Stimulated activated CD8-positive, alpha-beta memory T cell treated with anti-CD3 and anti-CD28 coated beads, Interleukin-7, amount 100 ng/mL, for 4 hours (primary cell): ENCODE results near the gene OR1I1.

ENCODE experiments used
- DNase-seq, 2 donors: peaks; one replicate each; pipeline ENCODE4 v3.0.0-alpha.2; 2020; ENCODE audit warnings: low read depth in 2 of 2

Gene OR1I1

DNA sequence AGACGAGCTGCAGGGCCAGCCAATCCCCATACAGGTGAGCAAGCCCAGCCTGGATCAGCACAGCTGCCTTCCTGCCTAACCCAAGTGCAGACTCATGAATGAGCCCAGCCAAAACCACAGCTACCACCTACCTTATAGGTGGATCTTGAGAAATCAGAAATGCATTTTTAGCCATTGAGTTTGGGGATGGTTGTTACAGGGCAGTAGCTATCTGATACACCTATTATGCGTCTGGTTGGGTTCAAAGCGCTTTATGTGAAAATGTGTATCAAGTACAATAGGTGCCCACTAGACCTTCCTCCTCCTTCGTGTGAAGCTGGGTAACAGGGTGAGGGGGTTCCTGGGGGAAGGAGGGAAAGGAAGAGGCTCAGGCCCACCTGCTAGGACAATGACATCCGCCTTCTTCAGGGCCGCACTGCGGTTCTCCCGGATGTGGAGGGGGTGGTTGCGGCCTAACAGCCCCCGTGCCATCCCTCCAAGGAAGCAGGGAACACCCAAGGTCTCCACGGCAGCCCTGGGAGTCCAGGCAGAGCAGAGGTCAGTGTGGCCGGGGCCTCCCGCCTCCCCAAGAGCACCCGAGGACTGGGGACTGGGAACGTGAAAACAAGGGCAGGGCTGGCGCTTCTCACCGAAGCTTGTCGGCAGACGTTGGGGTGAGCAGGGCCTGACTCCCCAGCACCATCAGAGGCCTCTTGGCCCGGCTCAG is 36.9 kb downstream of the OR1I1 start:
- no peak for DNase-seq

DNA sequence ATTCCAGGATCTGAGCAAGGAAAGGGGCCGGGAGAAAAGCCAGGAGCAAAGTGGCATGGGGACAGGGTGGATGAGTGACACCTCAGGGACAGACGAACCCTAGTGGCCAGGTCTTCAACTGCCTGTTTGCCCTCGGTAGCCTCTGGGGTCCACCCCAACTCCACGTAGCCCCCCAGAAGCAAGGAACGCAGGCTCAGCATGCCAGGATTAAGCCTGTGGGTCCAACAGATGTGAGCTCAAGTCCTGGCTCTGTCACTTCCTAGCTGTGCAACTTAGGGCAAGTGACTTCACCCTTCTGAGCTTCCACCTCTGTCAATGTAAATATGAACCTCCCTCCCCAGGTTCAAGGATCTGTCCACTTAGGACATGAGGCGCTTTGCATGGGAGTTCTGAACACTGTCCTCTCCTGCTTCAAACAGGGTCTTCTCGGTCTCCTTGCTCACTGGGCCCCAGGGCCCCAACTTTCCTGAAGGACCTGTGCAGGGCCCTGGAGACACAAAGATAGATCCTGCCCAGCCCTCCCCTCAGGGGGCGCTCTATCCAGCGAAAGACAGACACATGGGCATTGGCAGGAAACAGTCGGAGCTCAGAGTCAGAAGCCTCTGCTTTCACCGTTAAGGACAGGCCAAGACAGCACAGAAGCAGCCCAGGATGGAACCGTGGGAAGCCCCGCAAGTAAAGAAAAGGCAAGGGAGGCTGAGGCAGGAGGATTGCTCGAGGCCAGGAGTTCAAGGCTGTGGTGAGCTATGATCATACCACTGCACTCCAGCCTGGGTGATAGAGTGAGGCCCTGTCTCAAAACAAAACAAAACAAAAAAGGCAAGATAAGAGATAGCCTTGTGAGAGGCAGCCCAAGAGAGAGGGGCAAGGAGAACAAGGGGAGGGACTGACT is 38.4 kb downstream of the OR1I1 start:
- no peak for DNase-seq

DNA sequence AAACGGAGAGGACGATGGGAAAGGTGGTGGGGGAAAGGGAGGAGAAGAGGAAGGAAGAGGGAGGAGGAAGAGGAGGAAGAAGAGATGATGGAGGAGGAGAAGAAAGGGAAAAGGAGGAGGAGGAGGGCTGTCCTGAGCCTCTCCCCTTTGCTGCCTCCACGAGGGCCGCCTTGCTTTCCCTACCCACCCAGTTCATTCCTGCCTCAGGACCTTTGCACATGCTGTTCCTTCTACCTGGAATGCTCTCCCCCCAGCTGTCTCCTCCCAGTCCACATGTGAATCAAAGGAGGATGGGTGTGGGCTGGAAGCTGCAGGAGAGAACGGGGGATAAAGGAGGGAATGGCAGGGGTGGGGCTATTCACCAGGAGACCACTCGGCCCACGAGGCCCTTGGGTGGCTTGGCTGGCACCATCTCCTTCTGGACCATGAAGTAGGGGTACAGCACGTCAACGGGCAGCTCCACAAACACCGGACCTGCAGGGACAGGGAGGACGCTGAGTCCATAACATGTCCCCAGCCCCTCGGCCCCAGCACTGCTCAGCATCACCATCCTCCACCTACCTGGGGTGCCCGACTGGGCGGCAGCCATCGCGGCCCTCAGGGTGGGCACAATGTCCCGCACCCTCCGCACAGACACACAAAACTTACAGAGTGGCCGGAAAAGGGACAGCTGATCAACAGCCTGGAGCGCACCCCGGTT is 40.5 kb downstream of the OR1I1 start:
- DNase-seq = no peak

DNA sequence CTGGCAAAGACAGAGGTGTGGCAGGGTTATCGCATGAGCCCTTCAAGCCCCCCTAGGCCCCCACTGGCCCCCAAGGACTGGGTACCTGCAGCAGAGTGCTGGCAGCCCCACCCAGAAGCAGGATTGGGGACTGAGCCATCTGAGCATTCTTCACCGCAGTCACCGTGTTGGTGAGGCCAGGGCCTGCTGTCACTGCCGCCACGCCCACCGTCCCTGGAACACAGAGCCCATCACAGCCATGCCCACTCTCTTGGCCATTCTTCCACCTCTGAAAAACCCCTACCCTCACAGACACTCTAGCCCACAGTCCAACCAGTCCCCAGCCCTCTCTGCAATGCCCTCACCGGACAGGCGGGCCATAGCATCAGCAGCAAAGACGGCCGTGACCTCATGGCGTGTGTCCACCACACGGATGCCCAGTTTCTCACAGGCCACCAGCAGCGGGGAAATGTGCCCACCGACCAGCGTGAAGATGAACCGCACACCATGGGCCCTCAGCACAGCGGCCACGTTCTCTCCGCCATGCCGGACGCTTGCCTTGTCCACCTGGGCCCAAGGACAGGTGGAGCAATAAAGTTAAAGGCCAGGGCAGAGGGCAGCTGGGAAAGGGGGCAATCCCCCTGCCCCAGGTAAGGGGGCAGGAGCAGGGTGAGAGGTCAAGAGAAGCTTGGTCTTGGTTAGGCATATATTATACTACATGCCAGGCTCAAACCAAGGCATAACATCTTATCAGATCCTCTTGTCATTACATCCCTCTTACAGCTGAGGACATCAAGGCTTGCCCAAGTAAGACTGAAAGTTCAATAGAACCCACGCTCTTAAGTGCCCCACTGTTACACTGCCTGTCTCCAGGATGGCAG is 41.2 kb downstream of the OR1I1 start:
- DNase-seq = no peak

DNA sequence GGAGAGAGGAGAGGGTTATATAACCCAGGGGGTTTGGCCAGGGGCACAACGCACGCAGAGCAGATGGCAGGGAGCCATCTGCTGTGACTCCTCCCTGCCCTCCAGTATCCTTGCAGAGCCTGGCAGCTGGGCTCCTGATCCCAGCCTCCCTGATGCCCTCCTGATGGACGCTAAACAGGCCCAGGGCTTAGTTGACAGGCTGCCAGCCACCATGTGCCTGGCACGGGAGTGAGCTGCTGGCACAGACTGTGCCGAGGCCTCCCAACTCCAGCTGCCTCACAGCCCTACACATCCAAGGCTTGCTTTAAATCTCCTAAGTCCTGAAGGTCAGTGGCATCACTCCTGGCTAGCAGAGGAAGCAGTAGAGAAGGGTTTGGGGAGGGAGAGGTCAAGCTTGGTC is 41.9 kb downstream of the OR1I1 start:
- no peak for DNase-seq

DNA sequence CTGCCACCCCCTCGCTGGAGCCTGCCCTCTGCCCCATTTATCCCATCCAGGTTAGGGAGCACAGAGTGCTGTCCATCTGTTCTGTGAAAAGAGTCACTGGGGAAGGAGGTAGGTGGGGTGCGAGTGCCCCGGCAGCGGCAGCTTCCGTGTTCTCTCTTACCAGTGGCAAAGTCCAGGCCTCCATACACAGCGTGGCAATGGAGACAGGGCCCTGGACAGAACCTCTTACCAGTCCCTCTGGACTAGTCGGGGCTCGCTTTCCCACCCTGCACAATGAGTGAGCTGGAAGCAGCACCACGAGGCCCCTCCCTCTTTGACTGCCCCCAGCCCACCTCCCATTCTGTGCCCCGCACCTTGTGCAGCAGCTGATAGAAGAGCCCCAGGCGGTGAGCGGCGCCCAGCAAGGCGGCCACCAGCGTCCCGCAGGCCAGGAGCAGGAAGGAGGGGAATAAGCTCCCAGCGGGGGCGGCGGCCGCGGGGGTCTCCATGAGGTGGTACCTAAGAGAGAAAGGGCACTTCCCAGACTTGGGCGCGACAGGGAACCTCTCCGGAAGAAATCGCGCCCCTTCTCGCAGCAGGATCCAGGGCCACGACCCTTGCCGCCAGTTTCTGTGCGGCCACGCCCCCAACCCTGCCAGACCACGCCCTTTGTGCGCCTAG is 42.7 kb downstream of the OR1I1 start:
- no peak for DNase-seq

DNA sequence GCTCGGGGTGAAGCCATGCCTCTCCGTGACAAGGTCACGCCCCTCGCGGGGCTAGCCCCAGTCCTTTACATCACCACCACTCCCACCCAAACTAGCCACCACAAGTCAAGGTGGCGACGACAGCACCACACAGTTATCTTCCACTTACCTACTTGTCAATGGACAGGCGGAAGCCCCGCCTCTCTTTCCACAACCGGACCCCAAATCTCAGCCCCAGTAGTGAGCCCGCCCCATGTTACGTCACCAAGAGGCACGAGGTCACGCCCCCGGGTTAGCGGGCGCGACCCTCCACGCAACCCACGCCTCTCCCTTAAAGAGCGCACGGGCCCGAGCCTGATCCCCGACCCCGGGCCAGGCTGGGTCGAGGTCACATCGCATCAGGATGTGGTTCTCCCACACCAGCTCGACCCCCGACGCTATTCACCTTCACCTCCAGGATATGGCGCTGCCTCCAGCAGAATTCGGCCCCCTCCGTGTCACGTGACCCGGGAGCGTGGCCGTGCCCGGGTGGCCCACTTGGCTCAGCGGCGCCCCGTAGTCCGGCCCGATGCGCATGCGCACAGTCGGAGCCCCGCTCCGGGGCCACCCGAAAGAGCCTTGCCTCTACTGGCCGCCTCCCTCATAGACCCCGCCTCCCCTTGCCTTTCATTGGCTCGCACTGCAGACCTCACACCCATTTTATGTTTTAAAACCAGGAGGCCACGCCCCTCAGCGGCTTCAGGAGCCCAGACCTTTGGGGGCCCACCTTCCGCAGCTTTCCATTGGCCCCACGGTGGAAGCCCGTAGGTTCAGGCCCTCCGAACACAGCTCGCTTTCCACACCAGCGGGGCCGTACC is 43.4 kb downstream of the OR1I1 start:
- peak; percentile 95 to 98 for DNase-seq

DNA sequence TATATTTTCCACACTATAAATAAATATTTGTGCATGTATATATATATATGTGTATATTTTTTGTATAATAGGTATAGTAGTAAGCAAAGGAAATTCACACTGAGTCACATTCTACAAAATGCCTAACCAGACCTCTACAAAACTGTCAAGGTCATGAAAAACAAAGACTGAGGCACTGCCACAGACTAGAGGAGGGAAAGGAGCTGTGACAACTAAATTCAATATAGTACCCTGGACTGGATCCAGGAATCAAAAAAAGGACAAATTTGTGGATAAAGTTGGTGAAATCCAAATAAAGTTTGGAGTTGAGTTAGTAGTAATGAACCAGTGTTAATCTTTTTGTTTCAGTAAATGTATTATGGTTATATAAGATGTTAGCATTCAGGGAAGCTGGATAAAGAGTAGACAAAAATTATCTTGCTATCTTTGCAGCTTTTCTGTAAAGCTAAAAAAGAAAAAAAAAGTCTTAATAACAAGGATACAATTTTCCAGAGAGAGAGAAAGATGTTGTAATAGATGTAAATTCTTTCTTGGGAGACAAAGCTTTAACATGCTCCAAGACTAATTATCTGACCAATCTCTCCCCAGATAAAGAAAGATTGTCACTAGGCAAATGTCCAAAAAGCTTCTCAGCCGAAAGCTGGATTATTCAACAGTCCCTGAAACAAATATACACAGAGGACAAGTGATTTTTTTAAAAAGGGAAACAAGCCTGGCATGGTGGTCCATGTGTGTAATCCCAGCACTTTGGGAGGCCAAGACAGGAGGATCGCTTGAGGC is 44.3 kb downstream of the OR1I1 start:
- DNase-seq = no peak

DNA sequence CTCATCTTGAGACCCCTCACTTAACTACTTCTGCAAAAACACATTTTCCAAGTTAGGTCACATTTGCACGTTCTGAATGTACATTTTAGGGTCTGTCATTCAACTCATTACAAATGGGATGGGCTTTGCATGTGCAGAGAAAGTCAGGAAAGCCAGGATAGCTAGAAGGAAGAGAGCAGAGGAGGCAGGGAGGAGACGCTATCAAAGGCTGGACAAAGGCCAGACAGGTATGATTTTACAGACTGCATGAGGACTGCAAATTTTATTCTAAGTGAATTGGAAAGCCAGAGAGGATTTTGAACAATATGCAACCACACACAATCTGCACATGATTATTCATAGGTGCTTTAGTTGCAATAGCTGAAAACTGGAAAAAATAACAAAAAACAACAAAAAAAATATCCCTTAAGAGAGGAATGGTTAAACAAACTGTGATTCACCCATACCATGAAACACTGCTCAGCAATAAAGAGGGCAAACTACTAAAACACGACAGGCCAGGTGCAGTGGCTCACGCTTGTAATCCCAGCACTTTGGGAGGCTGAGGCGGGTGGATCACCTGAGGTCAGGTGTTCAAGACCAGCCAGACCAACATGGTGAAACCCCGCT is 46.3 kb downstream of the OR1I1 start:
- no peak for DNase-seq

DNA sequence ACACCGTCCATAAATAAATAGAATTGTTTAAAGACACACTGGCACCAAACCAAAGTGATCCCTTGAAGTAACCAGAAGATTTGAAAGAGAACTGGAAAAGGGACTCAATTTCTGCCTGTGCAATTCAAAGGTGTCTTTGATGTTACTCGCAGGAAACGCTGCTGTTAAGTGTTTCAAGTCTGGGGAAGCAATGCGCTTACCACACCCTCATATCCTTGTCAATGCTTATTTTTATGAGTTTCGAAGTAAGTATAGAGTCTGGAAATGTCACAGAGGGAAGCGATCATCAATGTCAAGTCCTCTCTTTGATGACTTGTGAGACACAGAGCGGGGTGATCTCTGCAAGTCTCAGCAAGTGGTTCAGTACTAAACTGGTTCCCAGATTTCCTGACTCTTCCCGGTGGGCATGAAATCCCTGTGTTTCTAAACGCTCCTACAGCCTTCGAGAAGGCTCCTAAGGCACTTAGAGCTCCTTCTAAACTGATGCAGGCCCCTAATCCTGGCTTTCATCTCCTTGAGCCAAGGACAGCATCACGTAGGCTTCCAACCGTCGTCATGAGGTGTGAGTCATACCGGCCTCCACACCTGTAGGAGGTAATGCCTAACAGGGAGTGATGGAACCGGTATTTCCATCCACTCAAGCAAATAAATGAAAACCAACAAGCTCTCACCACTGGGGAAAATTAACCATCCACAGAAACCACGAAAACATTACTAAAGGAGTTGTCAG is 48.0 kb downstream of the OR1I1 start:
- peak; percentile 26 to 45 for DNase-seq

DNA sequence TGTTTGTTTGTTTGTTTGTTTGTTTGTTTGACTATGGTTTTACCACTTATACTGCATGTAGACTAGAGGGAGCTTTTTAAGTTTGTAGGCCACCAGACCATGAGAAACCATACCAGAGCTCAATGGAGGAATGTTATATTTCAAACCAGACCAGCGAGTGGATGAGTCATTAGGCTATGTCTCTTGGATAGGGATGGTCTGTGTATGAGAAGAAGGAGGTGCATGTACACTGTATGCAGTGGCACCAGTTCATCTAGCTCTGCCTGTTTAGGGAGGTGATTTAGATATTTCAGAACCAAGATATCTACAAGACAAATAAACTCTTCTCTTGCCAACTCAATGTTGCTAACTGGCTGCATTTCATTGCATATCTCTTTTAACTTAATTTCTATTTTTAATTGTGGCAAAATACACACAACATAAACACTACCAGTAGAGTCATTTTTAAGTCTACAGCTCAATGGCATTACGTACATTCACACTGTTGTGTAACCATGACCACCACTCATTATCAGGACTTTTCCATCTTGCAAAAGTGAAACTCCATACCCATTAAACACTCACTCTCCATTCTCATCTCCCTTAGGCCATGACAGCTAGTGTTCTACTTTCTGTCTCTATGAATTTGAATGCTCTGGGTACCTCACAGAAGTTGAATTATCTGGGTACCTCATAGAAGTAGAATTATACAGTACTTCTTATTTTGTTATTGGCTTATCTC is 54.4 kb downstream of the OR1I1 start:
- no peak for DNase-seq

DNA sequence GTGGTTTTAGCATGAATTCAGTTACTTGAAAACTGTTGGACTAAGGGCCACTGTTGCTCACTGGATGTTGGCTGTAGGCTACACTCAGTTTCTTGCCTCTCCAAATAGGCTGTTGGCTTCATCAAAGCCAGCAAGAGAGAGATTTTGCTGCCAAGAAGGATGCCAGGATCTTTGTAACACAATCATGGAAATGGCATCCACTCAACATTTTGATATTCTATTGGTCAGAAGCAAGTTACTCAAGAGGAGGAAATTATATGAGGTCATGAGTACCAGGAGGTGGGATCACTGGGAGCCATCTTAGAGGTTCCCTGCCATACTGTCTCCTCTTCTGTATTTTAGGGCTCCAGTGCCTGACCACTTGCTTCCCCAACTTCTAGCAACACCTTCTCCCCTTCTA is 55.8 kb downstream of the OR1I1 start:
- no peak for DNase-seq

DNA sequence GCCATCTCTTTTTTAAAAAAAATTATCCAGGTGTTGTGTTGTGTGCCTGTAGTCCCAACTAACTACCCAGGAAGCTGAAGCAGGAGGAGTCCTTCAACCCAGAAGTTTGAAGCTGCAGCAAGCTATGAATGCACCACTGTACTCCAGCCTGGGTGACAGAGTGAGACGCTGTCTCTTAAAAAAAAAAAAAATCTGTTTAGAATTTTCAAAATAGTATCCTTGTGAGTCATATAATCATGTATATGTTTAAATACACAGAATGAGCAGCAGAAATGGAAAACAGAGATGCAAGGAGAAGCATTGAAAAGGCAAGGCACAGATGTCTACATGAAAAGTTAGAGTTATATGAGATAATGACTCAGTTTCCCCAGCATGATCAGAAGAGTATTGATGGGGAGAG is 56.4 kb downstream of the OR1I1 start:
- DNase-seq = no peak

DNA sequence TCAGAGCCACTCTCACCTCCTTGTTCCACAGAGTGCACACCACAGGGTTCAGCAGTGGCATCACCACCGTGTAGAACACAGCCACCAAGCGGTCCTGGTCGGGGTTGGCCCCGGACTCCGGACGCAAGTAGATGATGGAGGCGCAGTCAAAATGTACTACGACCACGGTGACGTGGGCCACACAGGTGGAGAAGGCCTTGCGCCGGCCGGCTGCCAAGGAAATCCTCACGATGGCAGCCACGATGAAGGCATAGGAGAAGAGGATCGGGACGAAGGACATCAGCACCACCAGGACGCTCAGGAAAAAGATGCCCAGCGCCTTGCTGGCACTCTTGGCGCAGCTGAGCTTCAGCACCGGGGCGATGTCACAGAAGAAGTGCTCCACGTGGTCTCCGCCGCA is 59.1 kb downstream of the OR1I1 start:
- DNase-seq = no peak

DNA sequence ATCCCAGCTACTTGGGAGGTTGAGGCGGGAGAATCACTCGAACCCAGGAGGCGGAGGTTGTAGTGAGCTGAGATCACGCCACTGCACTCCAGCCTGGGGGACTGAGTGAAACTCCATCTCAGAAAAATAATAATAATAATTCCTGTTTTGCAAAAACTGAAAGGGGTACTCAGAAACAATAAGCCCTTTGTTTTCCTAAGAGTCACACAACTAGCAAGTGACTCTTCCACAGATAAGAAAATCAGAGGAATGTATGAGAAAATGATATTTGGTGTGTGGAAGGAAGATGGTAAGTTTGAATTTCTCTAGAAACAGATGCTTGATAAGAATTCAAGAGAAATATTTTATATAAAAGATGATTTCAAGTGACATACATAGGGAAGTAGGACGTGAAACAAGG is 60.3 kb downstream of the OR1I1 start:
- DNase-seq = no peak
